Caki2 (cell line): ENCODE data around the gene DPH3. TPM values are rescaled to one million over a fixed set of nuclear protein-coding genes. Genes with fewer than 3 reads are reported as not detected.
"Not testable (repeated sequence)": the region's sequence is repeated elsewhere in the genome, so short reads cannot be mapped to it uniquely, and the experiment has no call there.

Experiments
- DNase-seq: peaks from one replicate; pipeline ENCODE4 v3.0.0-alpha.2; 2015; ENCODE audit warnings: low read depth
- in situ Hi-C: cut with HindIII; loops from 2 replicates; pipeline ENCODE4 v1.10.0; 2016; ENCODE audit warnings: low sequenced_read_pairs, low pct_unique_long_range_greater_than_20kb, mixed read lengths
- total RNA-seq: library from RNA; depleted of rRNA; stranded (reverse); fragments of >200 nt; shearing (Covaris generic); gene quantifications from 2 replicates; pipeline ENCODE4 v1.2.3, GENCODE V29; 2014; ENCODE audit warnings: low replicate concordance; rRNA removed

The DPH3 gene
- total RNA-seq, result 4.4 and 8.5 TPM in 2 replicates

DNA sequence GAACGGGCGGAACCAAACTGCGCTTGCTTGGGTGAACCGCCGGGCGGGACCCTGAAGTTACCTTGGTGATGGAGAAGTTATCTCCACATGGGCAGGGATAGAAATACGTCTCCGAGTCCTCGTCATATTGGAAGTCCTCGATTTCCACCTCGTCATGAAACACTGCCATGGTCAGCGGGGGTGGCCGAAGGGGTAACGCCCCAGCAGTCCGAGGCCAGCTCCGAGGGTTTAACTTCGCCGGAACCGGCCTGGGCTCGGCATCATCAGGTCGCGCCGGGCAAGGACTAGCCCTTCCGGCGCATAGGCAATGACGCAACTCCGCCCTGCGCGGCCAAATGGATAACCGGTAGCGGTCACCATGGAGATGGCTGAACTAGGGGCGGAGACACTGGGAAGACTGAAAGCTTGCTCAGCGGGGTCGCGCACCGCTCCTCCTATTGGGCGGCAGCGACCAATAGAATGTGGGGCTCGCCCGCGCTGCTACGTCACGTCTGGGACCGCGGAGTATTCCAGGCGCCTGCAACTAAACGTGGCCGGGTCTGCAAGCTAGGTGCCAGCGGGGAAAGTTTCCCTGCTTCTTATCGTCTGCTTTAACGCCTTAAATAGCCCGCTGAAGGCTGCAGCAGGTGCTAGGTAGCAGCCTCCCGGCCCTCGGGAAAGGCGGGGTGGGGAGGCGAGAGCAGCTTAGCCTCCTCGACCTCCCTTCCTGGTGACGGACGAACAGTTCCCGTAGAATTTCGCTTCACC is at the start of gene DPH3, which contains the start of gene OXNAD1:
Gene DPH3 (minus strand): TSS at position 236 of the 747 bp plus-strand sequence. CDS start 67 bp downstream, at position 169.
Gene OXNAD1 (plus strand): TSS at position 505 of the 747 bp plus-strand sequence. CDS start 5,741 bp downstream, outside the sequence.
- DNase-seq, result peak; percentile 94

GRCh38 chr3:16313886-16314645 is 49.3 kb upstream of the DPH3 start:
- DNase-seq, result no peak
- in situ Hi-C loops, result no loop called here

More for the DNA sequence above, at the start of gene DPH3, which contains the start of gene OXNAD1:
- in situ Hi-C loops, result no loop called here

- DNase-seq, result no peak
- in situ Hi-C loops, result no loop called here
Observed at GRCh38 chr3:16311960-16312451, 47.3 kb upstream of the DPH3 start.

GRCh38 chr3:16310486-16310885 is 45.7 kb upstream of the DPH3 start:
- DNase-seq, in situ Hi-C loops: not testable (repeated sequence)

- no peak for DNase-seq
- in situ Hi-C loops, result no loop called here
Observed at GRCh38 chr3:16309558-16309957, 44.8 kb upstream of the DPH3 start.

DNA sequence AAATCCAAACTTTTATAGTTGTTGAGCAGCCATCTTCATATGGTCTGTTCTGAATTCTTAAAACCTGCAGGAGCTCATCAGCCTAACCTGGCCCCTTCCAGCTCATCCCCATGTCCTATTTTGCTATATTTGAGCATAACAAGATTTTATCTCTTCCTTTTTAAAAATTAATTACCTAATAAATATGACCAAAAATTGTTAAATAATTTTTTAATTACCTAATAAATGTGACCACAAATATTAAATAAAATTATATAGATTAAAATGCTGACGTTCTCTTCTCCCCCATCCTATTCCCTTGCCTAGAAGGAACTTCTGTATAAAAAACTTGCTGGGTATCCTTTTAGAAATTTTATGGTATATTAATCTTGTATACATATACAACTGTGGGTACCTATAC is 44.0 kb upstream of the DPH3 start:
- DNase-seq, result no peak
- in situ Hi-C loops, result no loop called here

DNA sequence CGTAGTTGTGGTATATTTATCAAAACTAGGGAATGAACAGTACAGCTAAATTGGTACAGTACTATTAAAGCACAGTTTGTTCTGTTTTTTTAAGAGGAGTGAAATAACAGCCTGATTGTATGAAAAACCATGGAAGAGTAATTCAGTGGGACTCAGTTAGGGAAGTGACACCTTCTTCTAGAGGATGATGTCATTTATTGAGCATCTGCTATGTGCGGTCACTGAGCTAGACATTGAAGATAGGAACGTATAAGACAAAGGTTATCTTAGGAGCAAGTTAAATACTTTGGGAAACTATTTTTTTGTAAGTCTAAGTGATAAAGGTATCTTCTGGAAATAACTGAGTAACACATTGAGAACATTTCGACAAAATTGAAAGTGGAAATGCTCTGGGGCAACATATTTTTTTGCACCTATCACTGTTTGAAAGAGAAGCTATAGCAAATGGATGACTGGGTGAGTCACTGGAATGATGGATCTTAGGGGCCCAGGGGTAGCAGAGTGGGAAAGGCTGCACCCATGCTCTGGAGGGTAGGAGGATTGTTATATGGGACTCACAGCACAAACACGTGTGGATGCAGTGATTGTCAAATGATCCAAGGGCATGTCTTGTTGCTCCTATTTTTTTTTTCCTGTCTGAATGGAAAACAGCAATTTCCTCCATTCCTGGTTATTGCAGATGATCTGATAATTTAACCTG is 43.2 kb upstream of the DPH3 start:
- no peak for DNase-seq
- in situ Hi-C loops, result no loop called here

DNA sequence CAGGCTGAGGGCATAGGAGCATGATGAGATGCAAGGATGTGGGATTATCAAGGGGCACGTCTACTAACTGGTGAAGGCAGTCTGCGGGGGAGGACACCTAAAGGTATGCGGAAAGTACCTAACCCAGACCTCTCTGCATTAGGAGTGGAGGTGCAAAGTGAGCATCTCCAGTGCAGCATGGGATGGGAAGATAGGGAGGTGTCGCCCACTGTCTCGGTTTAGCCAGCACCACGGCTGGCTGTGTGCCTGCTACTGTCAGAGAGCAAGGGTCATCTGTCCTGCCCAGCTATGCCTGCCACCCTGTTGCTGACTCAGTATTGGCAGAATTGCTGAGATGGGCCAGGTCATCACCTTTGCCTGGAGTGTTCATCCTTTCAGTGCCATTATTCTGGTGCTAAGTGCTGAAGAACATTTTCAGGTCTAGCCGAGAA is 40.4 kb upstream of the DPH3 start:
- DNase-seq, result no peak
- in situ Hi-C loops, result no loop called here

DNA sequence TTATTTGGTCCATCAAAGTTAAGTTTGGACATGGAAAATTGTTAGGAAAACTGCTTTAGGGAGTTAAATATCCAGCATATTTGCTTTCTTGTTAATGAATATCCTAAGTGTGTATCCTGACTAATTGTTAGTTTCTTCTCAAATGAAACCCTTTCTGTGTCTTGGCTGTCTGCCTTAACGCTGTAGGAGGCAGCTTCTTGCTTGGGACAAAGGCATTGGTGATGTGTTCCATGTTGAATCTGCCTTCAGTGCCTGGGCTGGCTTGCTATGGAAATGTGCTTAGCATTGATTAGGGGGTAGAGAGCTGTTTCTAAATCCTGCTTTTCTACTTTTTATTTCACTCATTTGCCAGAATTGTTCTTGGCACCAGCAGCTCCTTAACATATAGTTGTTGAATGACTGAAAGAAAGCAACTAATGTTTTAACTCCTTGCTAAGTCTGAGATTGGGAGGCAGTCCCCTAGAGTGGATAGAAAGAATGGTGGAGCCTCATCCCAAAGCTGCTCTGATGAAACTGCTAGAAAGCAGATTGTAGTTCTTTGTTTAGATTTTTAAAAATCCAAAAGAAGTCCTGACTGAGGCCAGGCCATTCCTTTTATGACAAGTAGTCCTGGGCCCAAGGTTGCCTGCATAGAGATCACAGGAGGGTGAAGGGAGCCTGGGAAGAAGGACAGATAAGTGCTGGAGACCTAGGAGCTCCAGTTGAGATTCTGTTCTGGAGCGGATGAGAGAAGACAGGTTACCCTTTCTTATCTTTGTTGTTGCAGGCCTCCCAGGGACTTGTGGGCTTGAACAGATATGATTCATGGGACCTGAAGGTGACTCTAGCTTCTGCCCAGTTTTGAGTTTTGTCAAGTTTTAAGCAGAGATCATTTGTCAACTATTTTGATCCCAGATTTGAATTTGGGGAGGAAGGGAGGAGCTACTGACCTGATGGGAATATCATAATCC is 39.6 kb upstream of the DPH3 start:
- DNase-seq, result no peak
- in situ Hi-C loops, result no loop called here

DNA sequence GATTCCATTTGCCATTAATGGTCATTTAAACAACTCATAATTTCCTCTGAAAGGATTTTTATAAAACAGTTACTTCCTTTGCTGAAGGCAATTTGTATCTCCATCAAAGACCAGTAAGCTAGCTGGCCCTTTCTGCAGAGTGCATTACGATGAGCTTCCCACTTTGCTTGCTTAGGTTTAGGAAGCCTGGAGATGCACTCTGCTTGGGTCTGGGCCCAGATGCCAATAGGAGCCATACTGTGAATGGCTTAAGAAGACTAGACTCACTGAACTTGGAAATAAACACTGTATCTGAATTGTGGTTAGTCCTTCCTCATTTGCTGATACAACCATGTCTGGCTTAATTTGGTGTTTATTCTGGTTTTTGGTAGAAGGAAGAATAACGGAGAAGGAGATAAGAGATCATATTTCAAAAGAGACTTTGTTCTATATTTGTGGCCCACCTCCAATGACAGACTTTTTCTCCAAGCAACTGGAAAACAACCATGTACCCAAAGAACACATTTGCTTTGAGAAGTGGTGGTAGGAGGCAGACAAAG is 38.4 kb upstream of the DPH3 start:
- DNase-seq, result no peak
- in situ Hi-C loops, result no loop called here

- in situ Hi-C loops, result no loop called here
- no peak for DNase-seq
Observed at GRCh38 chr3:16302082-16302631, 37.4 kb upstream of the DPH3 start.

DNA sequence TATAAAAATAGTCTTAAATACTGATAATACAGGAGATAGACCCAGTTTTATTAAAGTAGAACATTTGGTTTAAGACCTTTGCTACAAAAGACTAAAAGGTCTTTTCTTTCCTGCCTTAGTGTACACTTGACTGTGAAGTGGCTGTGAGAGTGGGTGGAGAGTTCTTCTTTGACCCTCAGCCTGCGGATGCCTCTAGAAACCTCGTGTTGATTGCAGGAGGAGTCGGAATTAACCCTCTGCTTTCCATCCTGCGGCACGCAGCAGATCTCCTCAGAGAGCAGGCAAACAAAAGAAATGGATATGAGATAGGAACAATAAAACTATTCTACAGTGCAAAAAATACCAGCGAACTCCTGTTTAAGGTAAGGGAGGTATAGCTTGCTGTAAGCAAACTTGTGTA is 36.8 kb upstream of the DPH3 start:
- no peak for DNase-seq
- in situ Hi-C loops, result no loop called here

DNA sequence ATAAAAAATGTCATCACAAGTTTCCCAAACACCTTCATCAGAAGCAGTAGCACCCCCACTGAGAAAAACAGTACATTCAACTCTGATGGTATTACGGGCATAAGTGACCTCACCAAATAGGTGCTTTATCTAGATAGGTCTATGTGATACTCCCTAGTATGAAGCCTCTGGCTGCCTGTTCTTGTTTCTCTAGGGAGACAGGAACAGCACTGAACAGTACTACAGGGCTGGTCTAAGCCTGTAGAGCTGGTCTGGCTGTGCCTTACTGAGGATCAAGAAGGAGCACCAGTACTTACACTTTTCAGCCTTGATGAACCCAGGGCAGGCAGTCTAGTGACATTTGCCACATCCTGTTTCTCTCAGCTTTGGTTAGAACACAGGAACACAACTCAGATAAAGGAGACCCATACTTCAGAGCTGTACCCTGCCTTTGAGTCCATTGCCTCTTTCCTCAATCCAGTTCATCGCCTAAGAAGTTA is 36.2 kb upstream of the DPH3 start:
- DNase-seq, result no peak
- in situ Hi-C loops, result no loop called here

- DNase-seq, result no peak
- in situ Hi-C loops, result no loop called here
Observed at GRCh38 chr3:16300307-16300706, 35.6 kb upstream of the DPH3 start.

DNA sequence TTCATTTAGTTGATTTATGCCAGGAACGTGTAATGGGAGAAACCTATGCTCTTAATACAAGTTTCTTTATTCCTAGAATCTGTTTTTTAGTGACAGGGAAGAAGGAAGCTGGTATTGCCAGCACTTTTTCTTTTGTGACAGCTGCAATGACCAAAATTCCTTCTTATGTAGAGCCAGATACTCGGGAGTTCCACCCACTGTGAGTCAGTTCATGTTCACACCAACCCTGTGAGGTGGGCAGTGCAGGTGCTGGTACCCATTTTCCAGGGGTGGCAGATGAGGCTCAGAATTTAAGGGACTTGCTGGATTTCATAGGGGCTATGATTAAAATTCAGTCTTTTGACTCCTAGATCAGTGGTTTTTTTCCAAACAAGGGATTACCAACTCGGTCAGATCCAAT is 35.0 kb upstream of the DPH3 start:
- no peak for DNase-seq
- in situ Hi-C loops, result no loop called here

DNA sequence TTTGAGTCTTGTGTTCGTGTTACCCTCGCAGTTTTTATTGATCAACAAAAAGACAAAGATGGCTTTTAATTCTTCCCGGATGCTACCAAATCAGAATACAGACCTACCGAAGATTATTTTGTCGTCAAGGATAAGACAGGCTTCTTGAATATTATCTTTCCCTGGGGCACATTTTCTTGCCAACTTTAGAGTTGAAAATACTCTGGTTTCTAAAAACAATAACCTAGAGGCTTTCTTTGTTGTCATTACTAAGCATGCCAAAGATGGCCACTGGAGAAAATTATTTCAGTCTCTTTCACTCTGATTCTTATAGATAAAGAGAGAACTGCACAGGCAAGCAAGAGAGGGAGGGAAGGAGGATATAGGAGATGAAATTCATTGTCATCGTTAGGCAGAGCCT is 34.1 kb upstream of the DPH3 start:
- in situ Hi-C loops, result no loop called here
- DNase-seq, result no peak
